Spleen (tissue), 11 donors: ENCODE results near the gene STARD9. TPM values are rescaled to one million over a fixed set of nuclear protein-coding genes. Genes with fewer than 3 reads are reported as not detected.

Experiments used
- DNase-seq: peaks from one replicate; pipeline ENCODE4 v3.0.0-alpha.2; 2020
- H3K27ac ChIP-seq, 8 donors: fragments of 200-600 bp; sonication (generic) in 7 of 8; 1 replicate in 4 of 8; 2 replicates in 4 of 8; pipeline versions ENCODE4 v1.5.0 to v1.8.0; 2016 to 2021; ENCODE audit warnings: inconsistent platforms in 4 of 8, mild to moderate bottlenecking in 4 of 8, moderate library complexity in 1 of 8
- H3K27me3 ChIP-seq, 7 donors: fragments of 200-600 bp; sonication (generic) in 6 of 7; replicated peaks in 1 of 7; 1 replicate in 4 of 7; 2 replicates in 3 of 7; pipeline versions ENCODE4 v1.5.0 to v1.8.0; 2016 to 2021; ENCODE audit warnings: inconsistent platforms in 3 of 7, mild to moderate bottlenecking in 1 of 7
- H3K36me3 ChIP-seq, 6 donors: fragments of 200-600 bp; sonication (generic) in 5 of 6; 1 replicate in 4 of 6; 2 replicates in 2 of 6; pipeline versions ENCODE4 v1.5.0 to v1.8.0; 2016 to 2021; ENCODE audit warnings: inconsistent platforms in 2 of 6
- H3K4me1 ChIP-seq, 6 donors: fragments of 200-600 bp; sonication (generic) in 5 of 6; 1 replicate in 3 of 6; 2 replicates in 3 of 6; pipeline versions ENCODE4 v1.5.0 to v1.8.0; 2016 to 2021; ENCODE audit warnings: inconsistent platforms in 3 of 6
- H3K4me3 ChIP-seq, 8 donors: fragments of 200-600 bp; sonication (generic) in 7 of 8; 1 replicate in 4 of 8; 2 replicates in 4 of 8; pipeline versions ENCODE4 v1.5.0 to v1.8.0; 2016 to 2021; ENCODE audit warnings: inconsistent platforms in 4 of 8, mild to moderate bottlenecking in 4 of 8, moderate library complexity in 2 of 8
- H3K9me3 ChIP-seq, 8 donors: fragments of 200-600 bp; sonication (generic) in 7 of 8; 1 replicate in 4 of 8; 2 replicates in 4 of 8; pipeline versions ENCODE4 v1.5.0 to v1.8.0; 2016 to 2021; ENCODE audit warnings: inconsistent platforms in 4 of 8
- CTCF ChIP-seq, 11 experiments: fragments of 200-600 bp in 7 of 11; fragments of 450-650 bp in 4 of 11; sonication (generic) in 4 of 11; IDR thresholded peaks in 8 of 11; conservative IDR thresholded peaks in 3 of 11; 1 replicate in 7 of 11; 2 replicates in 4 of 11; pipeline versions ENCODE4 v1.4.0 to v1.8.0; 2016 to 2021; ENCODE audit warnings: antibody characterized with exemption in 11 of 11, inconsistent platforms in 4 of 11, mild to moderate bottlenecking in 1 of 11
- POLR2A ChIP-seq, 3 donors: fragments of 450-650 bp; IDR thresholded peaks; one replicate each; pipeline ENCODE4 v1.5.1; 2017; ENCODE audit warnings: antibody characterized with exemption in 3 of 3, mild to moderate bottlenecking in 1 of 3
- POLR2AphosphoS5 ChIP-seq, 3 donors: sonication (generic); formaldehyde crosslinking; IDR thresholded peaks; one replicate each; pipeline ENCODE4 v1.5.1; 2017; ENCODE audit warnings: antibody characterized with exemption in 3 of 3
- WGBS, 5 donors: extraction: QIAGEN DNeasy Blood & Tissue Kit in 3 of 5; methylation state at CpG; one replicate each; pipeline versions ENCODE4 v1.1.5 to v1.1.7; 2013 to 2018; 5-methylcytosine and 5-hydroxymethylcytosine counted together
- intact Hi-C: fragments of 100-400 bp; cut with DNase I; formaldehyde crosslinking; loops from one replicate; pipeline ENCODE4 v1.15.0; 2023; ENCODE audit warnings: low total_unique reads
- polyA plus RNA-seq, 3 donors: library from polyadenylated mRNA; stranded (reverse); fragments of 200-250 nt; gene quantifications; one replicate each; pipeline ENCODE4 v1.2.1, GENCODE V29; 2013
- total RNA-seq, 7 donors: library from RNA; depleted of rRNA in 3 of 7; stranded (reverse); fragments of >200 nt in 3 of 7; fragmentation: NEBNext Ultra II Directional in 4 of 7; extraction: Animal tissue kit (Norgen Biotek cat#: 25700) in 4 of 7; gene quantifications; one replicate each; pipeline versions ENCODE4 v1.1.0 to v1.2.1, GENCODE V29; 2016 to 2021
- donor health status: healthy with polysubstance abuse.
- donor health status: DM: no; HTN: no; CAD: no; lungs with moderate emphysema.
- donor health status: DM: no; HTN: no; CAD: no.
- donor health status: Bipolar disorder and iron deficiency.
- donor health status: healthy.
- donor health status: DM: no; HTN: no; CAD: no.
- donor health status: DM: yes; HTN: yes; CAD: no.

Gene STARD9
- total and polyA plus RNA-seq, 10 donors, result 0.97 to 30.8 (median 21.6) TPM

- no peak for DNase-seq
- H3K4me1 ChIP-seq, result peaks cover 10 to 81% (median 49%) of the 10 kb centered on the region in 6 donors
- peak overlapping the region; percentile 75 to 99 (median 86) for H3K4me3 ChIP-seq
- H3K27me3 ChIP-seq, result no peaks in the 10 kb centered on the region
- H3K36me3 ChIP-seq, result peaks cover 0 to 43% (median 18%) of the 10 kb centered on the region in 6 donors
- H3K27ac ChIP-seq, result peak overlapping the region; percentile 90 to 99 (median 94)
- no peaks in the 10 kb centered on the region for H3K9me3 ChIP-seq
- intact Hi-C loops, result loop anchor here (5.0 kb wide), 1 partner anchor 99 kb away; no protein-coding TSS in a partner anchor
- TF ChIP-seq POLR2AphosphoS5 (IDR thresholded peaks at IDR 0.05), result no peak
- TF ChIP-seq CTCF (IDR thresholded peaks at IDR 0.05 in 8 of 11, conservative IDR thresholded peaks at IDR 0.05 in 3 of 11), result no peak
- TF ChIP-seq POLR2A (IDR thresholded peaks at IDR 0.05), result no peak
- WGBS, 5 donors, result 4 to 10% (median 7%) methylated on average over 9 of the region's 9 CpGs
Measured at GRCh38 chr15:42547918-42548248, 27.5 kb upstream of the STARD9 start.

DNA sequence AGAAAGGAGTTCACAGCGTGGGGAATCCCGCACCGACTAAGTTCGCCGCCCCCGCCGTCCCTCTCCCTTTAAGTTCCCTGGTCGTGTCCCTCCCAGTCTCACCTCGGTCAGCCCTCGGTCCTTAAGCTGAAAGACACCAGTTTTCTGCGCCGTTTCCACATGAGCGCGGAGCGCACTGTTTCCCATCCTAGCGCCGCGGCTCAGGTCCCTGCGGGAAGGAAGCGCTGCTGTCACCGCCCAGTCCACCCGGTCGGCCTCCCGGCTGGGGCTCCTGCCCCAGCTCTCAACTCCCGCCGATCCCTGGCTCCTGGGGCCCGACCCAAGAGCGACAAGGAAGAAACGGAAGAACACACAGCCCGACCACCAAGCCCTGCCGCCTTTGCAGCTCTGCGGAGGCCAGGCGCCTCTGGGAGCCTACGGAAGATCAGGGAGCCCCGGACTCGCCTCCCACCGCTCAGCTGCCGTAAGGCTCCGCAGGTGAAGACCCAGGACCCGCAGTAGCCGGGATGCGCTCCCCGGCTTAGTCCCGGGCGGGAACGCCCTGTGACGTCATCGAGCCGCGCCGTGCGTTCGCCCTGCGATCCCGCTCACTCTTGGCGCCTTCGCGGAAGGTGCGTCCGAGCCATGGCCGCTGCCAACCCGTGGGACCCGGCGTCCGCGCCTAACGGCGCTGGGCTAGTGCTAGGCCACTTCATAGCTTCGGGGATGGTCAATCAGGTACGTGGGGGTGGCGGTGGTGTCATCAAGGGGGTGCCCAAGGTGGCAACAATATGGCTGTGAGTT lies 27.0 kb upstream of the STARD9 start, which contains the start of the genes HAUS2 and LRRC57:
Gene HAUS2, plus strand, starts transcription at position 590 of the 783 bp plus-strand sequence. Its CDS starts 35 bp downstream, at position 625.
Gene LRRC57, minus strand, starts transcription at position 545 of the 783 bp plus-strand sequence. Its CDS starts 359 bp downstream, at position 186.
- Histone ChIP-seq H3K27me3 (no peaks in the 10 kb centered on the region), H3K36me3 (peaks cover 0 to 42% (median 13%) of the 10 kb centered on the region in 6 donors), H3K27ac (peak within 1 kb of the TSS; percentile 90 to 99 (median 94)), H3K4me3 (peak within 1 kb of the TSS; percentile 75 to 99 (median 86)), H3K4me1 (peaks cover 10 to 86% (median 52%) of the 10 kb centered on the region in 6 donors), H3K9me3 (no peaks in the 10 kb centered on the region)
- TF ChIP-seq CTCF (IDR thresholded peaks at IDR 0.05 in 8 of 11, conservative IDR thresholded peaks at IDR 0.05 in 3 of 11) (peak in 2 of 11 experiments; percentile 10 to 21), POLR2A (IDR thresholded peaks at IDR 0.05) (peak in 1 of 3 donors; percentile 77), POLR2AphosphoS5 (IDR thresholded peaks at IDR 0.05) (peak; percentile 97 to 98 (median 98))
- WGBS, 5 donors, result 0 to 3% (median 0%) methylated on average over 28 to 71 of the region's 71 CpGs
- intact Hi-C loops, result loop anchor here (5.0 kb wide), 1 partner anchor 99 kb away; no protein-coding TSS in a partner anchor
- DNase-seq, result peak; percentile 97

DNA sequence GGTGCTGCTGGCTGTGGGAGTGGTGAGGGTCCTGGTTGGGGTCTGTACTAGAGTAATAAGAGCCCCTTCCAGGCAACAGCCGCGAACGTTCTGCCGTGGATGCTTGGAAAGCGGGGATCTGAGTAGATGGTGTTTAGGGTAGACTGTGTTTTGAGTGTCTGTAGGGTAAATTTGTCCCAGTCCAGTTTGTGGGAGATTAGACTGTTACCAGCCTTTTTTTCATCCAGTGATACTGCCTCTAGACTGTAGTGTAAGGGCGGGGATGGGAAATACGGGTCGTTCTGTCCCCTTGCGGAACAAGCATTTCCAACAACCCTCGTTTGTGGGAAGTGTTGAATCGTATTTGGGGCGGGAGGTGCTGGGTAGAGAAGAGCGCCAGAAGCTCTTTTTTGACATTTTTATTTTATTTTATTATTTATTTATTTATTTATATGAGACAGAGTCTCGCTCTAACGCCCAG lies 26.3 kb upstream of the STARD9 start:
- 0 to 1% (median 0%) methylated on average over 15 of the region's 15 CpGs for WGBS, 5 donors
- TF ChIP-seq POLR2A (IDR thresholded peaks at IDR 0.05), result no peak
- no peak for TF ChIP-seq CTCF (IDR thresholded peaks at IDR 0.05 in 8 of 11, conservative IDR thresholded peaks at IDR 0.05 in 3 of 11)
- TF ChIP-seq POLR2AphosphoS5 (IDR thresholded peaks at IDR 0.05), result no peak
- Histone ChIP-seq H3K4me1 (peaks cover 10 to 90% (median 55%) of the 10 kb centered on the region in 6 donors), H3K27me3 (no peaks in the 10 kb centered on the region), H3K4me3 (peak overlapping the region; percentile 75 to 99 (median 86)), H3K27ac (peak overlapping the region; percentile 90 to 99 (median 94)), H3K9me3 (no peaks in the 10 kb centered on the region), H3K36me3 (peaks cover 0 to 36% (median 7%) of the 10 kb centered on the region in 6 donors)
- DNase-seq, result no peak
- intact Hi-C loops, result loop anchor here (5.0 kb wide), 1 partner anchor 98 kb away; no protein-coding TSS in a partner anchor
